ENCODE results near the gene PDE2A. TPM values are rescaled to one million over a fixed set of nuclear protein-coding genes. Genes with fewer than 3 reads are reported as not detected.
A peak's percentile ranks its signal among the peaks of the same experiment; 100 is the strongest.

PDE2A gene
- polyA plus RNA-seq, 1 donor = 15.1 TPM

GRCh38 chr11:72648384-72649136 is 25.7 kb downstream of the PDE2A start:
- H3K4me1 ChIP-seq (ENCODE audit: control insufficient read depth, insufficient read depth, low read length) = no peaks in the 10 kb centered on the region
- no peaks in the 10 kb centered on the region for H3K9me3 ChIP-seq (ENCODE audit: control insufficient read depth, low read depth, low read length)
- DNase-seq = no peak
- no peaks in the 10 kb centered on the region for H3K36me3 ChIP-seq (ENCODE audit: control insufficient read depth, insufficient read depth, low read length)
- no peaks in the 10 kb centered on the region for H3K27me3 ChIP-seq (ENCODE audit: control insufficient read depth, insufficient read depth, low read length)
- no peak overlapping the region for H3K4me3 ChIP-seq (ENCODE audit: low read length)
- no peak overlapping the region for H3K27ac ChIP-seq (ENCODE audit: low read length)
- WGBS (ENCODE audit: insufficient coverage, low lambda C conversion rate) = no CpG with 5 or more reads among the region's 7 CpGs

DNA sequence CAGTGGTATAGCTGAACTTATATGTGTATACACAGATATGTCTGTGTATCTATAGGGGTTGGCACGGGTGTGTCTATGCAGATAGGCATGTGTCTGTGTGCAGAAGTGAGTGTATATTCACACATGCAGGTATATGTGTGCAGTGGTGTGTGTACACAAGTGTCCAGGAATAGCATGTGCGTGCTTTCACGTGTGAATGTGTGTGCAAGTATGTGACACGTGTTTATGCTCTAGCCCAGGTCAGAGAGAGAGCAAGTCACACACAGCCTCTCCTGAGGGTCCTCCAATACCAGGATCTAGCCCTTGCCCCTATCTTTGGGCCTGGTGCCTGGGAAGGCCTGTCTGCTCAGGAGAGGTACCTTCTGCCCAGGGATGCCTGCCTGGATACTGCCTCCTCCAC is 26.3 kb downstream of the PDE2A start:
- H3K4me3 ChIP-seq (ENCODE audit: low read length) = no peak overlapping the region
- H3K4me1 ChIP-seq (ENCODE audit: control insufficient read depth, insufficient read depth, low read length) = no peaks in the 10 kb centered on the region
- H3K36me3 ChIP-seq (ENCODE audit: control insufficient read depth, insufficient read depth, low read length) = no peaks in the 10 kb centered on the region
- DNase-seq = no peak
- no peaks in the 10 kb centered on the region for H3K9me3 ChIP-seq (ENCODE audit: control insufficient read depth, low read depth, low read length)
- peaks cover 5% of the 10 kb centered on the region for H3K27me3 ChIP-seq (ENCODE audit: control insufficient read depth, insufficient read depth, low read length)
- WGBS (ENCODE audit: insufficient coverage, low lambda C conversion rate) = no CpG with 5 or more reads among the region's 4 CpGs
- H3K27ac ChIP-seq (ENCODE audit: low read length) = no peak overlapping the region

DNA sequence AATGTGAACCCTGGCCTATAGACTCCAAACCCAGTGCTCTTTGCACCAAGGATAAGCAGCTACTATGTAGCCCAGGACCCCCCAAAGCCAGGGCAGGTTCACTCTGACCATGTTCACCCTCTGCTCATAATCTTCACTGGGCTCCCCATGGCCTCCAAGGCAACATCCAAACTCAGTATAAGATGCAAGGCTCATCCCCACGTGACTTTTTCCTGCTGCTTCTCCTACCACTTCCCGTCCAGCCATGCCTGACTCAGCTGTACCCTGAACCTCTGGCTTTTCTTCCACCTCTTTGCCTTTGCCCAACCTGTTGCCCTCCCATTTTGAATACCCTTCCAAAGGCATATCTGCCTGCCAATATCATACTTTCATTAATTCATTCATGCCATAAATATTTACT is 27.8 kb downstream of the PDE2A start:
- Histone ChIP-seq H3K4me3 (ENCODE audit: low read length) (no peak overlapping the region), H3K9me3 (ENCODE audit: control insufficient read depth, low read depth, low read length) (no peaks in the 10 kb centered on the region), H3K27ac (ENCODE audit: low read length) (no peak overlapping the region), H3K36me3 (ENCODE audit: control insufficient read depth, insufficient read depth, low read length) (no peaks in the 10 kb centered on the region), H3K27me3 (ENCODE audit: control insufficient read depth, insufficient read depth, low read length) (peaks cover 18% of the 10 kb centered on the region), H3K4me1 (ENCODE audit: control insufficient read depth, insufficient read depth, low read length) (peaks cover 9% of the 10 kb centered on the region)
- WGBS (ENCODE audit: insufficient coverage, low lambda C conversion rate) = no CpG with 5 or more reads among the region's 2 CpGs
- no peak for DNase-seq

DNA sequence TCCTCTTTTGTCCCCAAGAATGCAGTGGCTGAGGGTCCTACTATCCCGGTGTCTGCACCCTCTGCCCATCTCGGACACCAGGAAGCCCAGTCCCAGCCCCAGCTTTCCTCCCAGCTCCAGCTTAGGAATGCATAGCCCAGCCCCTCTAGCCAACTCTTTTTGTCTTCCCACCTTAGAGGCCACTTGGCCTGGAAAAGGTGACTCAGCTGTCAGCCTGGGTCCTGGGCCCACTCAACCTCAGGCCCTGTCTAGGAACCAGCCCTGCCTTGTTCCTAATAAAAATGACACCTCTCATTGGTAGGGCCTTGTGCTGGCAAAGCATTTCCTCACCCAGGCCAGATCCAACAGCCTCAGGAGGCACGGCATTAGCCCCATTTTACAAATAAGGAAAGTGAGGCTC is 28.2 kb downstream of the PDE2A start:
- H3K4me1 ChIP-seq (ENCODE audit: control insufficient read depth, insufficient read depth, low read length) = peaks cover 9% of the 10 kb centered on the region
- H3K36me3 ChIP-seq (ENCODE audit: control insufficient read depth, insufficient read depth, low read length) = no peaks in the 10 kb centered on the region
- H3K27me3 ChIP-seq (ENCODE audit: control insufficient read depth, insufficient read depth, low read length) = peaks cover 22% of the 10 kb centered on the region
- WGBS (ENCODE audit: insufficient coverage, low lambda C conversion rate) = no CpG with 5 or more reads among the region's 3 CpGs
- no peak overlapping the region for H3K4me3 ChIP-seq (ENCODE audit: low read length)
- no peak overlapping the region for H3K27ac ChIP-seq (ENCODE audit: low read length)
- H3K9me3 ChIP-seq (ENCODE audit: control insufficient read depth, low read depth, low read length) = no peaks in the 10 kb centered on the region
- DNase-seq = no peak

DNA sequence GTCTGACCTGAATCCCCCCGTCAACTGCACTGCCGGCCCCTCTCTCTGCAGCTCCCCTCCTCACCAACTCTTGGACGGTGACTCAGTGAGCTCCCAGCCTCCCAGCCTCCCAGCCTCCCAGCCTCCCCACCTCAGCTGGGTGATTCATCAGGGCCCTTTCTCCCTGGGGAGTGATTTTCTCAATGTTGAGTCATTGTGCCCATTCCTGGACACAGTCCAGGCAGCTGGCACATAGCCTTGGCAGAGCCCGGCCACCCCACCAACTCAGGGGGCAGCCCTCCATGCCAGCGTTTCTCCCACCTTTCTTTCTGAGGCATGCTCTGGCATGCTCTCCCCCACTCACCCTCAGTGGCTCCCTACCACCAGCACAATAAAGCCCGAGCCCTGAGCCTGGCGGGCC is 30.7 kb downstream of the PDE2A start:
- H3K4me3 ChIP-seq (ENCODE audit: low read length) = no peak overlapping the region
- peaks cover 45% of the 10 kb centered on the region for H3K27me3 ChIP-seq (ENCODE audit: control insufficient read depth, insufficient read depth, low read length)
- no peaks in the 10 kb centered on the region for H3K9me3 ChIP-seq (ENCODE audit: control insufficient read depth, low read depth, low read length)
- H3K4me1 ChIP-seq (ENCODE audit: control insufficient read depth, insufficient read depth, low read length) = peaks cover 9% of the 10 kb centered on the region
- H3K36me3 ChIP-seq (ENCODE audit: control insufficient read depth, insufficient read depth, low read length) = no peaks in the 10 kb centered on the region
- DNase-seq = no peak
- no CpG with 5 or more reads among the region's 7 CpGs for WGBS (ENCODE audit: insufficient coverage, low lambda C conversion rate)
- no peak overlapping the region for H3K27ac ChIP-seq (ENCODE audit: low read length)

DNA sequence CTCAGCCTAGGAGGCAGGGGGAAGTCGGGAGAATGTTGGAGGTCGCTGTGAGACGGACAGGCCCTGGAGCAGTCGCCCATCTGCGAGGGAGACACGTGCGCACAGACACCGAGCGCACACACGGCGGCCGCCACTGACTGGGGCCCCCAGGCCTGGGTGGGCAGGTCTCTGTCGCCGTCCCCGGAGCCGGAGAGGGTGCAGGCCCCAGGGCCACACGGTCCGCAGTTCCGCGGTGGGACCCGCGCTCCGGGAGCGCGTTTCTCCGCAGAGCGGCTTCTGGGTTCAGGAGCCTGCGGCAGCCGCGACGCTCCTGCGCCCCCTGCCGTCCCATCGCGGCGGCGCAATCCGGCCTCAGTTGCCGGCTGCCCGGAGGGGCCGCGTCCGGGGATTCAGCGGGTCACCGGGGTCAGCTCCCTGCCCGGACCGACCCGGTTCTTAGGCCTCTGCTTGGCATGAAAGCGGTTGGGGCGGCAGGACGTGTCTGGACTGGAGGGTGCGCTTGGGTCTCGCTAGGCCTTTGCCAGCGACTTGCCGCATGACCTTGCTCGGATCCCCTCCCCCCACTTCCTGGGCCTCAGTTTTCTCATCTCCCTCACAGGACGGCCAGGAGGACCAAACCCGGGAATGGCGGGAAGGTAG is 31.2 kb downstream of the PDE2A start:
- no CpG with 5 or more reads among the region's 59 CpGs for WGBS (ENCODE audit: insufficient coverage, low lambda C conversion rate)
- Histone ChIP-seq H3K27me3 (ENCODE audit: control insufficient read depth, insufficient read depth, low read length) (peaks cover 51% of the 10 kb centered on the region), H3K36me3 (ENCODE audit: control insufficient read depth, insufficient read depth, low read length) (no peaks in the 10 kb centered on the region), H3K9me3 (ENCODE audit: control insufficient read depth, low read depth, low read length) (no peaks in the 10 kb centered on the region), H3K4me3 (ENCODE audit: low read length) (no peak overlapping the region), H3K4me1 (ENCODE audit: control insufficient read depth, insufficient read depth, low read length) (peaks cover 9% of the 10 kb centered on the region), H3K27ac (ENCODE audit: low read length) (no peak overlapping the region)
- peak in 1 of 2 donors; percentile 70 for DNase-seq

GRCh38 chr11:72642043-72642883 is 32.0 kb downstream of the PDE2A start:
- no peaks in the 10 kb centered on the region for H3K36me3 ChIP-seq (ENCODE audit: control insufficient read depth, insufficient read depth, low read length)
- no peak overlapping the region for H3K27ac ChIP-seq (ENCODE audit: low read length)
- WGBS (ENCODE audit: insufficient coverage, low lambda C conversion rate) = no CpG with 5 or more reads among the region's 85 CpGs
- H3K27me3 ChIP-seq (ENCODE audit: control insufficient read depth, insufficient read depth, low read length) = peaks cover 58% of the 10 kb centered on the region
- H3K4me1 ChIP-seq (ENCODE audit: control insufficient read depth, insufficient read depth, low read length) = peaks cover 9% of the 10 kb centered on the region
- peak overlapping the region; percentile 35 for H3K4me3 ChIP-seq (ENCODE audit: low read length)
- DNase-seq = peak in 1 of 2 donors; percentile 48
- H3K9me3 ChIP-seq (ENCODE audit: control insufficient read depth, low read depth, low read length) = no peaks in the 10 kb centered on the region

GRCh38 chr11:72641522-72642042 is 32.6 kb downstream of the PDE2A start:
- Histone ChIP-seq H3K36me3 (ENCODE audit: control insufficient read depth, insufficient read depth, low read length) (no peaks in the 10 kb centered on the region), H3K27me3 (ENCODE audit: control insufficient read depth, insufficient read depth, low read length) (peaks cover 58% of the 10 kb centered on the region), H3K27ac (ENCODE audit: low read length) (no peak overlapping the region), H3K4me3 (ENCODE audit: low read length) (peak overlapping the region; percentile 35), H3K9me3 (ENCODE audit: control insufficient read depth, low read depth, low read length) (no peaks in the 10 kb centered on the region), H3K4me1 (ENCODE audit: control insufficient read depth, insufficient read depth, low read length) (peaks cover 9% of the 10 kb centered on the region)
- no CpG with 5 or more reads among the region's 12 CpGs for WGBS (ENCODE audit: insufficient coverage, low lambda C conversion rate)
- no peak for DNase-seq

GRCh38 chr11:72639502-72640375 is 34.5 kb downstream of the PDE2A start:
- Histone ChIP-seq H3K4me1 (ENCODE audit: control insufficient read depth, insufficient read depth, low read length) (peaks cover 9% of the 10 kb centered on the region), H3K27ac (ENCODE audit: low read length) (no peak overlapping the region), H3K4me3 (ENCODE audit: low read length) (no peak overlapping the region), H3K9me3 (ENCODE audit: control insufficient read depth, low read depth, low read length) (no peaks in the 10 kb centered on the region), H3K36me3 (ENCODE audit: control insufficient read depth, insufficient read depth, low read length) (no peaks in the 10 kb centered on the region), H3K27me3 (ENCODE audit: control insufficient read depth, insufficient read depth, low read length) (peaks cover 61% of the 10 kb centered on the region)
- DNase-seq = no peak
- no CpG with 5 or more reads among the region's 23 CpGs for WGBS (ENCODE audit: insufficient coverage, low lambda C conversion rate)

Measured in large intestine (tissue), 3 donors.